Right atrium auricular region (tissue), 2 donors: ENCODE measurements around the gene TMEM150A. TPM values are rescaled to one million over a fixed set of nuclear protein-coding genes. Genes with fewer than 3 reads are reported as not detected.

Experiments
- DNase-seq: peaks from one replicate; pipeline ENCODE4 v3.0.0-alpha.2; 2019; ENCODE audit warnings: low spot score
- H3K27ac ChIP-seq, 2 donors: fragments of 200-600 bp; sonication (generic); 1 replicate in 1 of 2; 2 replicates in 1 of 2; pipeline ENCODE4 v1.5.1; 2016 to 2019
- H3K27me3 ChIP-seq, 2 donors: fragments of 200-600 bp; sonication (generic); one replicate each; pipeline versions ENCODE4 v1.5.1 to v1.6.0; 2017 to 2019
- H3K36me3 ChIP-seq: fragments of 200-600 bp; sonication (generic); one replicate; pipeline ENCODE4 v1.5.1; 2016
- H3K4me1 ChIP-seq, 2 donors: fragments of 200-600 bp; sonication (generic); one replicate each; pipeline versions ENCODE4 v1.5.1 to v1.6.0; 2017 to 2019
- H3K4me3 ChIP-seq, 2 donors: fragments of 200-600 bp; sonication (generic); 1 replicate in 1 of 2; 2 replicates in 1 of 2; pipeline ENCODE4 v1.5.1; 2017 to 2019; ENCODE audit warnings: mild to moderate bottlenecking in 1 of 2, moderate library complexity in 1 of 2
- H3K9me3 ChIP-seq, 2 donors: fragments of 200-600 bp; sonication (generic); one replicate each; pipeline ENCODE4 v1.5.1; 2019
- CTCF ChIP-seq, 2 donors: fragments of 200-600 bp; sonication (generic); IDR thresholded peaks; one replicate each; pipeline ENCODE4 v1.5.1; 2019; ENCODE audit warnings: antibody characterized with exemption in 2 of 2
- total RNA-seq, 2 donors: library from RNA; depleted of rRNA; stranded (reverse); fragments of >200 nt; gene quantifications; one replicate each; pipeline ENCODE4 v1.1.0, GENCODE V29; 2016

The TMEM150A gene
- total RNA-seq, 2 donors from 2014 or later, result 15.8 to 21.7 TPM

DNA sequence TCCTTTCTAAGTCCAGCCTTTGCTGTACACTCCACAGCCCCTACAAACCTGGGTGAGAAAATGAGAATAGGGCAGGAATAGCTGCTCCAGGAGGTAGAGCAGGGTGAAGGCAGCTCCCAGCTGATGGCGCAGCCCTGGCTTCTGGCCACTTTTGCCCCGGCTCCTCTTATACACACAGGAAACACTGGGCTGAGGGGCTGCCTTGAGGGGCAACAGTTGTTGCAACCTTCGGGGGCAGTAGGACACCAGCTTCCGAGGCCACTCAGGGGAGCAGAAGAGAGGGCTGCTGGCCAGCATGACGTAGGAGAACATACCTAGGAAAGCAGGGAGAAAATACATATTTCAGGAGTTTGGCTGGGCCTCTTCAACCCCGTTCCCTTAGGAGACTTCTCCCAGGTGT lies 49.3 kb downstream of the TMEM150A start:
- no peak for TF ChIP-seq CTCF (IDR thresholded peaks at IDR 0.05)
- DNase-seq, result no peak
- H3K4me3 ChIP-seq, result no peak overlapping the region
- no peaks in the 10 kb centered on the region for H3K27me3 ChIP-seq
- no peak overlapping the region for H3K27ac ChIP-seq
- H3K9me3 ChIP-seq, result no peaks in the 10 kb centered on the region
- no peaks in the 10 kb centered on the region for H3K4me1 ChIP-seq
- H3K36me3 ChIP-seq, result peaks cover 60% of the 10 kb centered on the region

GRCh38 chr2:85551698-85552678 lies 50.5 kb downstream of the TMEM150A start:
- Histone ChIP-seq H3K4me3 (no peak overlapping the region), H3K9me3 (no peaks in the 10 kb centered on the region), H3K36me3 (peaks cover 65% of the 10 kb centered on the region), H3K4me1 (no peaks in the 10 kb centered on the region), H3K27ac (no peak overlapping the region), H3K27me3 (no peaks in the 10 kb centered on the region)
- peak; percentile 70 to 91 for TF ChIP-seq CTCF (IDR thresholded peaks at IDR 0.05)
- peak; percentile 89 for DNase-seq

- TF ChIP-seq CTCF (IDR thresholded peaks at IDR 0.05), result no peak
- H3K4me1 ChIP-seq, result no peaks in the 10 kb centered on the region
- H3K27me3 ChIP-seq, result no peaks in the 10 kb centered on the region
- no peak overlapping the region for H3K4me3 ChIP-seq
- H3K9me3 ChIP-seq, result no peaks in the 10 kb centered on the region
- DNase-seq, result no peak
- peaks cover 73% of the 10 kb centered on the region for H3K36me3 ChIP-seq
- H3K27ac ChIP-seq, result no peak overlapping the region
Observed at GRCh38 chr2:85550486-85550885, 52.0 kb downstream of the TMEM150A start.

DNA sequence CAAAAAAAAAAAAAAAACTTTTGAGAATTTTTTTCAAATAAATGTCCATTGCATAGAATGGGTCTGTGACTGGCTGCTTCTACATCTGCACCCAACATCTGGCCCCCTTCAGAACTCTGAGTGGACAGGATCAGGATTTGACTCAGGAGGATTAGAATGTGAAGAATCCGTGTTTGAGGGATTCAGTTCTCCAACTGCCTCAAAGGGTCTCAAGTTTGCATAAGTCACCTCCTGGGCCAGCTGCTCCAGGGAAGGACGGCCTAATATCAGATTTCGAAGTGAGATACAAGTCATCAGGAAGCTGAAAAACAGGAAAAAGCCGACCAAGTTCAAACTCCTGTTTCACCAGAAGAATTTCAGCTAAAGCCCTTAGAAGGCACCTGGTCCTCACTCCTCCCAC lies 52.7 kb downstream of the TMEM150A start:
- no peaks in the 10 kb centered on the region for H3K27me3 ChIP-seq
- DNase-seq, result no peak
- TF ChIP-seq CTCF (IDR thresholded peaks at IDR 0.05), result no peak
- H3K4me3 ChIP-seq, result no peak overlapping the region
- H3K27ac ChIP-seq, result no peak overlapping the region
- H3K9me3 ChIP-seq, result no peaks in the 10 kb centered on the region
- H3K4me1 ChIP-seq, result no peaks in the 10 kb centered on the region
- H3K36me3 ChIP-seq, result peaks cover 73% of the 10 kb centered on the region

DNA sequence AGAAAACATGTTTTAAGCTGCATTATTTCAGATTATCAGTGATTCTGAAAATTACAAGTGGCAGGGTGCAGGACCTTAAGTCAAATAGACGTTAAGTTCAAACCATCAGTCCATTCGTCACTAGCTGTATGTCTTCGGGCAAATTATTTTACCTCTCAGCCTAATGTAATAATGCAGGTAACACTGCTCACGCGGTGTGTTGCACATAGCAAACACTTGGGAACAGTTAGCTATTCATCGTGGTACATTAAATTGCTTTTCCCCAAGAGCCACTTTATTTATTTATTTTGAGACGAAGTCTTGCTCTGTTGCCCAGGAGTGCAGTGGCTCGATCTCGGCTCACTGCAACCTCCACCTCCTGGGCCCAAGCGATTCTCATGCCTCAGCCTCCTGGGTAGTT lies 53.4 kb downstream of the TMEM150A start:
- peaks cover 73% of the 10 kb centered on the region for H3K36me3 ChIP-seq
- no peak overlapping the region for H3K27ac ChIP-seq
- no peak overlapping the region for H3K4me3 ChIP-seq
- no peak for TF ChIP-seq CTCF (IDR thresholded peaks at IDR 0.05)
- no peak for DNase-seq
- peaks cover 0 to 5% of the 10 kb centered on the region in 2 donors for H3K4me1 ChIP-seq
- no peaks in the 10 kb centered on the region for H3K27me3 ChIP-seq
- H3K9me3 ChIP-seq, result no peaks in the 10 kb centered on the region
